HG03457 (cell line): ENCODE data around the gene ELMO2.

Experiments used
- ATAC-seq: cut with Tn5 transposase; IDR thresholded peaks from one replicate; pipeline ENCODE4 v1.9.1; 2021; ENCODE audit warnings: moderate number of reproducible peaks; ENCODE audit not compliant: unreplicated experiment

Gene ELMO2

DNA sequence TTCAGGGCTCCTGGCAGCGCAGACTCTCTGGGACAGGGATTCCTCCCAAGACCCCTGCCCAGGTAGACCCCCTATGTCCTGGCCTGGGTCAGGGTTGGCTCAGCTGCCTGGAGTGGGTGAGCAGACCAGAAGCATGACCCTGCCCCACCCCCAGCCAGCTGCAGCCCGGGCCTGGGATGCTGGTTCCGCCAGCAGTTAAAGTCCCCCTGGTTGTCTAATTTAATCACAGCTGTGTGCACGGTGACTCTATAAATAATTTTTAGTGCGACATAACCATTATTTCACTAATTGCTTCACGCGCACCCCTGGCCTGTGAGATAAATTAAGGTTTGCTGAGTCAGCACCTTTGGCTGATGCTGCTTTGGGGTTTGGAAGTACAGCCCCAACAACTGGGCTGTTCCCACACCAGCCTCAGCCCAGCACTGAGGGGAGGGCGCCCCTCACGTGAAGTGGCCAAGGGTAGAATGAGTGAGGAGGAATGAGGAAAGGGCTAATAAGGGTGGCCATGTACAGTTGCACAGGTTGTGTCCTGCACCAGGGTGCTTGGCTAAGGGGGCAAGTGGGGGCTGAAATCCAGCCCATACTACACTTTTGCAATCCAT is 72.0 kb downstream of the ELMO2 start:
- ATAC-seq: no peak

GRCh38 chr20:46333161-46333991 is 73.0 kb downstream of the ELMO2 start:
- ATAC-seq: no peak

DNA sequence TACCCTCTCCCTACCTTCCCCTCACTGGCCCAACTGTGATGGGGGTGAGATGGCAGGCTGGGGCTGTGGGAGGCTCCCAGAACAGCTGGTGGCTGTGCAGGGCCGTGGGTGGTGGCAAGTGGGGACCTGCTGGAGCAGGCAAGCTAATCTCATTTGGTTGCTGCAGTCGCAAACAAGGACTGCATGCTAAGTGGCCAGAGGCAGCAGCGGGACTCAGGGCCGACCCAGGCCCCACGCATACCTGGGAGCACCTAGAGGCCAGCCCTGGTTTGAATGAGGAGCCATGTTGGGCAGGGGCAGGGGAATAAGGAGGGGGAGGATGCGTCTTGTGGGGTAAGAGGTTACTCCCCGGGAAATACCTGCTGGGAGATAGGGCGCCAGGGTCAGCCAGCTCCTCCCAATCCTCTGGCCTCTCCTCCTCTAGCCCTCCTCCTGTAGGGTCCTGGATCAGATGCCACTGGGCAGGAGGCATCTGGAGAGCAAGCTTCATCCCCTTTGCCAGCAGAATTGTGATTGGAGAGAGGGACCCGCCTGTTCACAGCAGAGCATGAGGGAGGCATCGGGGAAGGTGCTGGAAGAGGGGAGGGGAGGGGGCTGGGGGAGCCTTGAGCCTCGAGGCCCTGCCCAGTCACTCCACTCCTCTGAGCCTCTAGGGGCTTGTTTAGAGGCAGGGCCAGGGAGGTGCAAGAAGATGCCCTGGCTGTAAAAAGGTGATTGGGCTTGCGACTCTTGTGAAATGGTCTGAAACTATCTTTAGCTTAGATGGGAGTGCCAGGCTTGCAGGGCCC is 73.8 kb downstream of the ELMO2 start:
- ATAC-seq: no peak

DNA sequence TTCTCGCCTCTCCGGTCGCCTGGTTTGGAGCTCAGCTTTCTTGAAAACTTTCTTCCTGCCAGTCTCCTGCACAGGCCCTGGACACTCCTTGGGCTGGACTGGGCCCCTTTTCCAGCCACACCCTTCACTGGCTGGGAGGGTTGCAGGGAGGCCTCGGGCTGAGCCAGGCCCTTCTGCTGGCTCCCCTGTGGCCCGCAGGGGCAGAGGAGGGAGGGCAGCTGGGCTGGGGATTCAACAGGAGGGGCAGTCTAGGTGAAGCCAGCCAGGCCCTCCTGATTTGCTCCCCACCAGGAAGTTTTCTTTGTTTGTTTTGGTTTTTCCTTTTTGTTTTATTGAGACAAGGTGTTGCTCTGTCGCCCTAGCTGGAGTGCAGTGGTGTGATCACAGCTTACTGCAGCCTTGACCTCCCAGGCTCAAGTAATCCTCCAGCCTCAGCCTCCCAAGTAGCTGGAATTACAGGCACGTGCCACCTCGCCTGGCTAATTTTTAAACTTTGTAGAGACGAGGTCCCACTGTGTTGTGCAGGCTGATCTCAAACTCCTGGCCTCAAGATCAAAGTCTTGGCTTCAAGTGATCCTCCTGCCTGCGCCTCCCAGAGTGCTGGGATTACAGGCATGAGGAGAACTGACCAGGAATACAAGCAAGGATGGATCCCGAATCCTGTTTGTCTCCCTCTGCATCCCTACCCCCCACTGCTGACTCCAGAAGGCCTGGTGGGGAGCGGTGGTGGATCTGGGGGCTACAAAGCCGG is 74.6 kb downstream of the ELMO2 start:
- no peak for ATAC-seq

DNA sequence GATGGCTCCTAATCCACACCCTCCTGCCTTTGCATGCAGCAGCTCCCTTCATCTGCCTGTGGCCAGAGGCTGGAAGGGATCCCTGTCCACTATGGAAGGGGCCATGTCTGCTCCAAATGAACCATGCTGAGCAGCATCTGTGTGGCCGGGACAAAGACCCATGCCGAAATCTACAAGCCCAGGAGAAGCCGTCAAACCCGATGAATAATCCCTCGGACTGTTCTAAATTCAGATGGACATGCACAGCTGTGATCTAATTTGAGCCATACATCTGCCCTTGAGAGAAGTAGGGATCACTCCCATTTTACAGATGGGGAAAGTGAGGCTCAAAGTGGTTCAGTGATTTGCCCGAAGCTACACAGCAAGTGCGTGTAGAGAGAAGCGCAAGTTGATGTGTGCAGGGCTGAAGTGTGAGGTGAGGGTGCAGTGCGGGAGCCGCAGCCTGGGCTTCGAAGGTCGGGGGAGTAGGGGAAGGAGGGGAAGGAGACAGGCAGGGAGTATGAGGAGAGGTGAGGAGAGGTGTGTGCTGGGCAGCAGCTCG is 75.5 kb downstream of the ELMO2 start:
- ATAC-seq: no peak

DNA sequence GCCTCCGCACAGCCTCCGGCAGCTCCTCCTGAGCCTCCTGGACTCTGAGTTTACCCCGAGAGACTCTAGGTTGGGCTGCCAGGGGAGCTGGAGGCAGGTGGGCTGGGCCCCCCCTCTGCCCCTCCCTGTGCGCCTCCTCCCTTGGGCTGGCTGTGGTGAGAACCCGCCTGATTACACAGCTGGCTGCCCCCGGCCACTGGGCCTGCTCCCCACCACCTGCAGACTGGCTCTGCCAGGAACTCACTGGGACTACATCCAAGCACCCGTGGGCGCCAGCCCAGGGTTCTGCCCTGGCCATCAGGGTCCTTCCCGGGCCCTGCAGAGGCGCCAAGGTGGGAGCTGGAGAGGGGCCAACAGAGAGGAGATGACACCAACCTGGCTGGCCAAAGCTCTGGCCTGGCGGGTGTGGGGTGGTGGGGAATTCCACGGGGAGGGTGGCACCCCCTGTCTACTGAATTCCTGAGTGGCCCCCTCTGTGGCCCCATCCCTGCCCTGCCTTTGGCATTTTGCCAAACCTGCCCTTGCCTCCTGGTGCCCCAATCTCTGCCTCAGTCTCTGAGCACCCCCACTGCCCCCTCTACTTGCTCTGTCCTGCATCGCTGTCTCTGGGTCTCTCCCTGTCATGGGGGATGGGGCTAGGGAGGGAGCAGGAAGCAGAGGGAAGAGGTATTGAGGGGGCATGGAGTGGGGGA is 76.2 kb downstream of the ELMO2 start:
- no peak for ATAC-seq

GRCh38 chr20:46328200-46328882 is 78.1 kb downstream of the ELMO2 start:
- ATAC-seq: no peak

GRCh38 chr20:46327557-46327956 is 78.9 kb downstream of the ELMO2 start:
- no peak for ATAC-seq

DNA sequence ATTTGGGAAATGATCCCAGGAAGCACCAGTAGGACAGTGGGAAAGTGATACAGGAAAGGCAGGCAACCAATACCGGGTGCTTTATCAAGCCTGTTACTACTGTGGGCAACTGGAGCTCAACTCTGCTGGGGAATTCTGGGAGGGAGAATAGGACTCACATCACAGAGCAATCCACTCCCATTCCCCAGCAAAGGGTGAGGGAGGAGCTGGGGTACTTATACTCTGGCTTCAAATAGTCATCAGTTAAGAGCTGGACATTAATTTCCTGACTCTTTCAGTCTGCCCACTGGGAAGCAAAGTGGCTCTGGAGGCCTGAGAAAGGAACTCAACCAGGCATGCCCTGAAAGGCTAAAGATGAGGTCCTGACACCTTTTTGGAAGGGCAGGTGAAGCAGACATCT is 80.6 kb downstream of the ELMO2 start:
- ATAC-seq: no peak

GRCh38 chr20:46324960-46325703 is 81.3 kb downstream of the ELMO2 start:
- ATAC-seq: no peak

DNA sequence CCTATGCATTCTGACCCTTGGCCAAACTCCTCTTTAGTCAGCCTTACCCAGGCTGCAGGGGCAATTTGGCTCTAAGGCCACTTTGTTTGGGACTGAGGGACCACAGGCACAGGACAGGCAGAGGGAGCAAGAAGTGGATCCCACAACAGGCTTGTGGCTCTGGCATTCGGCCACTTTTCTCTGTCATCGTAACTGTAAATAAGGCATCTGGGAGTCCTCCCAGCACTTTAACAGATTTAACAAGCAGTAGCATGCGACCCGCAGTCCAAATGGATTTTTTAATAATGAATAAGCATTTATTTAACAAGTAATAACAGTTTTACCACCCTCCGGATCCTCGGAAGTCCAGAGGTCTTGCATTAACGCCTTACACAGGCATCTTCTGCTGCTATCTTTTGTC is 82.0 kb downstream of the ELMO2 start:
- no peak for ATAC-seq

GRCh38 chr20:46323557-46323956 is 82.9 kb downstream of the ELMO2 start:
- ATAC-seq: no peak

DNA sequence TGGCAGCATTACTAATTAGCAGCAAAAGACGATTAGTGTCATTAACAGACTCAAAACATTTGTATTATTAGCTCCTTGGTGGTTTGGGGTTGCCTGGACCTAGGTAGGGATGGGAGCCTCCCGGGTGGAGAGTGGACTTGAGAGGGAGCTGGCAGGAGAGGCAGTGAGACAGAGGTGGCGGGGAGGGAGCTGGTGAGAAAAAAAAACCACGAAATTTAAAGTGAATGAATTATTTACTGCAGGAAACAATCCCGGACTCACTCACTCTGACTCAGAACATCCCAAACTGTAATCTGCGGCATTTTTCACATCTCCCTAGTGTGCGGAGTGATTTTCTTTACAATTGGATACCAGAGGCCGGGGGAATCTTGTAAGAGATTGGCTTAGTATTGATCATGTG is 83.8 kb downstream of the ELMO2 start:
- no peak for ATAC-seq

- no peak for ATAC-seq
These were observed 88.7 kb downstream of the ELMO2 start for GRCh38 chr20:46317685-46318177.

- ATAC-seq: no peak
These were observed 89.3 kb downstream of the ELMO2 start for GRCh38 chr20:46316984-46317684.
